T-helper 17 cell (primary cell): ENCODE data around the gene PARVA. TPM values are rescaled to one million over a fixed set of nuclear protein-coding genes. Genes with fewer than 3 reads are reported as not detected.

Experiments
- ATAC-seq: fragments of 150-1000 bp; cut with Tn5 transposase; 2 replicates; pipeline ENCODE4 v1.10.0; 2021; ENCODE audit warnings: mild to moderate bottlenecking, moderate library complexity
- DNase-seq, 3 donors: peaks; one replicate each; pipeline versions ENCODE4 v3.0.0 to v3.0.0-alpha.2; 2020 to 2021
- H3K9me3 ChIP-seq: one replicate; pipeline ENCODE4 v1.7.0; 2013; ENCODE audit warnings: low read length, mild to moderate bottlenecking; ENCODE audit not compliant: control insufficient read depth, poor library complexity, severe bottlenecking
- H3K27ac Mint-ChIP-seq: one replicate; pipeline ENCODE4 v1.8.0; 2022; ENCODE audit warnings: mild to moderate bottlenecking, moderate library complexity, mixed read lengths
- H3K27me3 Mint-ChIP-seq: one replicate; pipeline ENCODE4 v1.8.0; 2022; ENCODE audit warnings: mixed read lengths
- H3K36me3 Mint-ChIP-seq: one replicate; pipeline ENCODE4 v1.8.0; 2022; ENCODE audit warnings: low read depth, mixed read lengths
- H3K4me1 Mint-ChIP-seq: one replicate; pipeline ENCODE4 v1.8.0; 2022; ENCODE audit warnings: mild to moderate bottlenecking, mixed read lengths
- H3K4me3 Mint-ChIP-seq: one replicate; pipeline ENCODE4 v1.8.0; 2022; ENCODE audit warnings: mild to moderate bottlenecking, moderate library complexity, mixed read lengths
- total RNA-seq, 4 donors: library from RNA in 2 of 4; stranded (reverse) in 2 of 4; gene quantifications; one replicate each; pipeline ENCODE4 v1.2.3 and lab custom pipeline; 2022 to 2026

PARVA gene
- total RNA-seq, 2 donors from 2014 or later = 0.16 to 1.8 TPM

DNA sequence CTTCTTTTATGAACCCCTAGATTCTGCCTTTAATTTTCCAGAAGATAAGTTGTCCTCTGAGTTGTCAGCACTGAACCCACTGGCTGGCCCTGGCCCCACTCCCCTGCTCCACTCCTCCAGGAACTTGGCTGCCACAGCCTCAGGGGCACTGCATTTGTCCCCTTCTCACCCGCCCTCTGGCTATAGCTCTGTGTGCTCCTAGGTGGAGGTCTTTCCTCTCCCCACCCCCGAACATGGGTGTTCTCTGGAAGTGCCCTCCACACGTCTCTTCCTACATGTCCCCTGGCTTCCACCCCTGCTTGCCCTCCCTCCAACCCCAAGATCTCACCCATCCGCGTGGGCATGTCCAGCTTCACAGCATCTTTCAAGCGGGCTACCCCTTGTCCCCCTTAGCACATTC, 159.2 kb downstream of the PARVA start:
- Mint-ChIP-seq H3K27me3 (peaks cover 22% of the 10 kb centered on the region), H3K36me3 (peaks cover 2% of the 10 kb centered on the region), H3K4me1 (peaks cover 2% of the 10 kb centered on the region), H3K4me3 (no peak overlapping the region), H3K27ac (no peak overlapping the region)
- H3K9me3 ChIP-seq = no peaks in the 10 kb centered on the region
- no peak for DNase-seq
- ATAC-seq = no peak

- no peak for DNase-seq
- no peaks in the 10 kb centered on the region for H3K9me3 ChIP-seq
- no peak overlapping the region for H3K4me3 Mint-ChIP-seq
- no peak overlapping the region for H3K27ac Mint-ChIP-seq
- peaks cover 19% of the 10 kb centered on the region for H3K27me3 Mint-ChIP-seq
- H3K36me3 Mint-ChIP-seq = peaks cover 2% of the 10 kb centered on the region
- ATAC-seq = no peak
- peaks cover 2% of the 10 kb centered on the region for H3K4me1 Mint-ChIP-seq
These were observed 160.5 kb downstream of the PARVA start for GRCh38 chr11:12537778-12538401.

GRCh38 chr11:12538889-12539421, 161.6 kb downstream of the PARVA start:
- peaks cover 6% of the 10 kb centered on the region for H3K36me3 Mint-ChIP-seq
- DNase-seq (no peak), ATAC-seq (no peak)
- H3K4me1 Mint-ChIP-seq = peaks cover 2% of the 10 kb centered on the region
- no peak overlapping the region for H3K27ac Mint-ChIP-seq
- H3K4me3 Mint-ChIP-seq = no peak overlapping the region
- no peaks in the 10 kb centered on the region for H3K9me3 ChIP-seq
- H3K27me3 Mint-ChIP-seq = peaks cover 28% of the 10 kb centered on the region

GRCh38 chr11:12539572-12539971, 162.2 kb downstream of the PARVA start:
- H3K27me3 Mint-ChIP-seq = peaks cover 31% of the 10 kb centered on the region
- no peak for ATAC-seq
- no peaks in the 10 kb centered on the region for H3K9me3 ChIP-seq
- H3K4me3 Mint-ChIP-seq = no peak overlapping the region
- peaks cover 6% of the 10 kb centered on the region for H3K36me3 Mint-ChIP-seq
- H3K27ac Mint-ChIP-seq = no peak overlapping the region
- H3K4me1 Mint-ChIP-seq = peaks cover 2% of the 10 kb centered on the region
- no peak for DNase-seq

- H3K4me3 Mint-ChIP-seq = no peak overlapping the region
- ATAC-seq (no peak), DNase-seq (no peak)
These were observed 162.8 kb downstream of the PARVA start for GRCh38 chr11:12540075-12540680.

GRCh38 chr11:12540913-12541582, 163.7 kb downstream of the PARVA start:
- no peak for DNase-seq
- no peak overlapping the region for H3K27ac Mint-ChIP-seq
- H3K9me3 ChIP-seq = no peaks in the 10 kb centered on the region
- H3K27me3 Mint-ChIP-seq = peaks cover 31% of the 10 kb centered on the region
- H3K36me3 Mint-ChIP-seq = peaks cover 6% of the 10 kb centered on the region
- no peak for ATAC-seq
- H3K4me3 Mint-ChIP-seq = no peak overlapping the region
- H3K4me1 Mint-ChIP-seq = peaks cover 2% of the 10 kb centered on the region

More at GRCh38 chr11:12540075-12540680, 162.8 kb downstream of the PARVA start:
- Mint-ChIP-seq H3K36me3 (peaks cover 6% of the 10 kb centered on the region), H3K27me3 (peaks cover 31% of the 10 kb centered on the region), H3K4me1 (peaks cover 2% of the 10 kb centered on the region), H3K27ac (no peak overlapping the region)
- no peaks in the 10 kb centered on the region for H3K9me3 ChIP-seq

DNA sequence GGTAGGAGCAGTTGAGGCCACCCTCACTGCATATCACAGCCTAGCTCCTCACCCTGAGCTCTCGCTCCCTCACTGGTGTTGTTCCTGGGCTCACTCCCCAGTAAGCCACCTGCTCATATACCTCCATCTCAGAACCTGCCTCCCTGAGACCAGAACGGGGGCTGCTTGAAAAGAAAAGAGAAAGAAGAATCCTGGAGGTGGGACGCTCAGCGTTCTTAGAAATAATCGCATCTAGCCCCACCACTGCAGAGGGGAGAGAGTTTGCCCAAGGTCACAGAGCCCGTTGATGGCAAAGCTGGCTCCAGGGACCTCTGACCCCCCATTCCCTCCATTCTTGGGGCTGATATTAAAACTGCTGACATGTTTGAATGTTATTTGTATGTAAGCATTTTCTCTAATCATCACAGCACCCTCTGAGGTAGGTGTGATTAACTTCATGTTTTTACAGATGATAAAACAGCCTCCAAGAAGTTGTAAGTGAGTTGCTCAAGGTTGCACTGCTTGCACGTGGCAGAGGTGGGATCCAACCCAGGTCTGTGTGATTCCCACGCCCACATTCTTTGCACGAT, 164.3 kb downstream of the PARVA start:
- H3K27ac Mint-ChIP-seq = no peak overlapping the region
- peaks cover 31% of the 10 kb centered on the region for H3K27me3 Mint-ChIP-seq
- DNase-seq (no peak), ATAC-seq (no peak)
- no peaks in the 10 kb centered on the region for H3K9me3 ChIP-seq
- peaks cover 3% of the 10 kb centered on the region for H3K36me3 Mint-ChIP-seq
- H3K4me3 Mint-ChIP-seq = no peak overlapping the region
- peaks cover 2% of the 10 kb centered on the region for H3K4me1 Mint-ChIP-seq

DNA sequence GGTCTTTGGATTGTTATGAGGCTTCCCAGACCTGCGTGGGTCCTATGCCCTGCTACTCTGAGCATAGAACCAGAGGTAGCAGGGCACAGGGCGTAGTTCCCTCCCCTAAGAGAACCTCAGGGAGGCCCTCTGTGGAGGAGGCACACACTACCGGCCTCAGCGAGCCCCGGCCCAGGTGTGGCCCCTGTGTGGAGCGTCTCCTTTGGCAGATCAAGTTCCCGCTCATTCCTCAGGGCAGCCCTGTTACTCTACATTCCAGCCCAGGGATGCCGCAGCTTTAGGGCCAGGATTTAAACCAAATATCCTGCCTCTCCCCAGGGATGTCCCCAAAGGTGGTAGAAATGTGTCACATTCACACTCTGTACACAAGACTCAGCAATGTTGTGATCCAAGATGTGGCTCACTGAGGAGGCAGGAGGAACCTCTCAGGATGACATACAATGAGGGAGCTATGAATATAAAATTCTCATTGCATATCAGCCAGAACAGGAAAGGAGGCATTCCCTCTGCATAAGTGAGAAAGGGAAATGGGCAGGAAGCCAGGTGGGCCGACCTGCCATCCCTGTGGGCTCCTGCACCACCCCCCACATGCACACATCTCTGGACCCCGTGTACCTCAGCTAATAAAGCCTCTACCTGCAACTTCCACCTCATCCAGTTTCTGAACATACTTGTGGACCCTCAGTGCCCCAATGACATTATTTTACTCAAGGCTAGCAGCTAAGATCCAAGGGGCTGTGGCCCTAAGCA, 165.0 kb downstream of the PARVA start:
- no peak overlapping the region for H3K4me3 Mint-ChIP-seq
- peaks cover 3% of the 10 kb centered on the region for H3K36me3 Mint-ChIP-seq
- H3K27me3 Mint-ChIP-seq = peaks cover 31% of the 10 kb centered on the region
- H3K9me3 ChIP-seq = no peaks in the 10 kb centered on the region
- H3K4me1 Mint-ChIP-seq = peaks cover 2% of the 10 kb centered on the region
- DNase-seq (no peak), ATAC-seq (no peak)
- H3K27ac Mint-ChIP-seq = no peak overlapping the region

DNA sequence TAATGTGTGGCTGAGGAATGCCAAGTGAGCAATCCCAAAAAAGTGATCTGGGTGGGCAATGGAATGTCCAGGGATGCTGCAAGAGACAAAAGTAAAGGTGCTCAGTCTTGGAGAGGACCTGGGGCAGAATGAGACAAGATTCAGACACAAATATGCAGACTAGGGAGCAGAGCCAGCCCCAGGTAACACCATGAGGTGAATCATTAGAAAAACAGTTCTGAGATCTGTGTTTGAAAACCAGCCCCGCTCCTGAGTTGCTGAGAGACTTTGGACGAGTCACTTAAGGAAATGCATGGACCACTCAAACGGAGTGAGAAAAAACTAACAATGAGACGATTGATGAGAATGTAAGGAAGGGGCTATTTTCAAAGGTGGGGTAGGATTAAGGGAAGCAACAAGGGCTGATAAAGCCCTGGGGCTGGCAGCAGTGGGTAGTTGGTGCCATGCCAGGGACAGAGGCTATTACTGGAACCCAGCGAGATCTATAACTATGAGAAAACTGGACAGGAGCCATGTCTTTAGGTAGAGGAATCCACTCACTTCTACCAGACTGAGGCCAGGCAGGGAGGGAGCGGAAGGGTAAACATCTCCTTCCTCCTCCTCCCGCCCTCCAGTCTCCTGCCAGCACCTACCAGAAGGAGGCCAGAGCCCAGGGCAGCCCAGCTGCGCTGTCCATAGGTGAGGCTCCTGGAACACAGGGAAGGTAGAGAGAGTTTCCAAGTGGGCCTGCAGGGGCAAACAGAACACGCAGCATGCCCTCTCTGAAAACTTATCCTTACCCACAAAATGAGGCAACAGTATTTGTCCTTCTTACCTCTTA, 166.4 kb downstream of the PARVA start:
- Mint-ChIP-seq H3K4me3 (no peak overlapping the region), H3K27ac (no peak overlapping the region), H3K27me3 (peaks cover 24% of the 10 kb centered on the region), H3K36me3 (peaks cover 3% of the 10 kb centered on the region), H3K4me1 (peaks cover 2% of the 10 kb centered on the region)
- DNase-seq = no peak
- ATAC-seq = no peak
- H3K9me3 ChIP-seq = no peaks in the 10 kb centered on the region

DNA sequence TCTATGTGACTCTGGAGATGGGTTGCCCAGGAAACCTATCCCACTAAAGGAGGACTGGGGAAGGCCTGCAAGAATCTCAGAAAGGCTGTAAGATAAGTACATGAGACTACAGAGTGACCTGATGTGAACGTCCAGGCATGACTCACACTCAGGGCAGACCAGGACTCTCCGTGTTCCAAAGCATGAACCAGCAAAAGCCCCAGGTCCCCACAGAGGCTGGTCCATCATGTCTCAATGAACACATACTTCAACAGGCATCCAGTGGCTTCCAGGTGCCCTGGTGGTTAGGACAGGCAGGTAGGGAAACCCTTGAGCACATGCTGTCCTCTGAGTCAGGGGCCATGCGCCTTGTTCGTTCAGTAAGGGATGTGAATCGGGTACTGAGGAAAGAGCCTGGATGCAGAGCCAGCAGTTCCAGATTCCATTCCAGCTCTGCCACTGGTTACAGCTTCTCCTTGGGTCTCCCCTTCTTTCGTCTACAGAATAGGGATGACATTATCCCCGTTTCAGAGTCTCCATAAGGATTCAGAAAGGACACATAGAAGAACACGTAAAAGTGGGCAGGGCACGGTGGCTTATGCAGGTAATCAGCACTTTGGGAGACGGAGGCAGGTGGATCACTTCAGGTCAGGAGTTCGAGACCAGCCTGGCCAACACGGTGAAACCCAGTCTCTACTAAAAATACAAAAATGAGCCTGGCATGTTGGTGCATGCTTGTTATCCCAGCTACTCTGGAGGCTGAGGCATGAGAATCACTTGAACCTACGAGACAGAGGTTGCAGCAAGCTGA, 167.8 kb downstream of the PARVA start:
- ATAC-seq (no peak), DNase-seq (no peak)
- H3K27ac Mint-ChIP-seq = no peak overlapping the region
- peaks cover 2% of the 10 kb centered on the region for H3K4me1 Mint-ChIP-seq
- no peaks in the 10 kb centered on the region for H3K9me3 ChIP-seq
- no peak overlapping the region for H3K4me3 Mint-ChIP-seq
- H3K27me3 Mint-ChIP-seq = peaks cover 20% of the 10 kb centered on the region
- H3K36me3 Mint-ChIP-seq = peaks cover 3% of the 10 kb centered on the region

- ATAC-seq (no peak), DNase-seq (no peak)
- no peak overlapping the region for H3K4me3 Mint-ChIP-seq
- peaks cover 21% of the 10 kb centered on the region for H3K27me3 Mint-ChIP-seq
- H3K27ac Mint-ChIP-seq = no peak overlapping the region
- no peaks in the 10 kb centered on the region for H3K9me3 ChIP-seq
- H3K36me3 Mint-ChIP-seq = peaks cover 3% of the 10 kb centered on the region
- H3K4me1 Mint-ChIP-seq = peaks cover 2% of the 10 kb centered on the region
These were observed 168.8 kb downstream of the PARVA start for GRCh38 chr11:12546122-12546521.

- Mint-ChIP-seq H3K4me1 (no peaks in the 10 kb centered on the region), H3K27me3 (peaks cover 26% of the 10 kb centered on the region), H3K36me3 (peaks cover 3% of the 10 kb centered on the region), H3K27ac (no peak overlapping the region), H3K4me3 (no peak overlapping the region)
- H3K9me3 ChIP-seq = no peaks in the 10 kb centered on the region
- no peak for ATAC-seq
- DNase-seq = no peak
These were observed 169.3 kb downstream of the PARVA start for GRCh38 chr11:12546660-12547059.
